GM19324 (cell line): ENCODE data around the gene EDRF1.
"Not testable (repeated sequence)": the region's sequence is repeated elsewhere in the genome, so short reads cannot be mapped to it uniquely, and the experiment has no call there.

Source experiments
- ATAC-seq: cut with Tn5 transposase; IDR thresholded peaks from one replicate; pipeline ENCODE4 v1.9.1; 2021; ENCODE audit warnings: mild to moderate bottlenecking, moderate library complexity; ENCODE audit not compliant: unreplicated experiment, low FRiP score

The EDRF1 gene

GRCh38 chr10:125707541-125708468 is 11.7 kb upstream of the EDRF1 start:
- ATAC-seq, result peak; percentile 57

DNA sequence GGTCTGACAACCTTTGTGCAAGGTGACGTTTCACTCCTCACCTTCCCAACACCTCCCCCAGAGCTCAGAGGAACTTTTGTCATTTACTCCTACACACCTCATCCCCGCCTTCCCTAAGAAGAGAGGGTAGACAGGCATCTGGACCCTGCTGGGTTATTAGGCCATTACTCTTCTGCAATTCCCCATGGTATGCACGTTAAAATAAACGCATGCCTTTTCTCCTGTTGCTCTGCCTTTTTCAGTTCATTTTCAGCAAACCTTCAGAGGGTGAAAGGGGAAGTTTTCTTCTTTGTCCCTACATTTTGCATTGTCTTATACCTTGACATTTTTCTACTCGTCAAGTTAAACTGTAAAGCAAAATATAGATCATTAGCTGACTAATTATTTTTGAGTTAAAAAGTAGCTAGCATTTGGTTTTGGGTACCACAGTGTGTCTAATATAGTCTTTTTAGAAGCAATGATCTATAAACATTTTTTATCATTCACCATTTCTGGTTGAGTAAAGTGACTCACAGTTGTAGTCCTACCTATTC is 10.5 kb upstream of the EDRF1 start:
- ATAC-seq, result no peak

DNA sequence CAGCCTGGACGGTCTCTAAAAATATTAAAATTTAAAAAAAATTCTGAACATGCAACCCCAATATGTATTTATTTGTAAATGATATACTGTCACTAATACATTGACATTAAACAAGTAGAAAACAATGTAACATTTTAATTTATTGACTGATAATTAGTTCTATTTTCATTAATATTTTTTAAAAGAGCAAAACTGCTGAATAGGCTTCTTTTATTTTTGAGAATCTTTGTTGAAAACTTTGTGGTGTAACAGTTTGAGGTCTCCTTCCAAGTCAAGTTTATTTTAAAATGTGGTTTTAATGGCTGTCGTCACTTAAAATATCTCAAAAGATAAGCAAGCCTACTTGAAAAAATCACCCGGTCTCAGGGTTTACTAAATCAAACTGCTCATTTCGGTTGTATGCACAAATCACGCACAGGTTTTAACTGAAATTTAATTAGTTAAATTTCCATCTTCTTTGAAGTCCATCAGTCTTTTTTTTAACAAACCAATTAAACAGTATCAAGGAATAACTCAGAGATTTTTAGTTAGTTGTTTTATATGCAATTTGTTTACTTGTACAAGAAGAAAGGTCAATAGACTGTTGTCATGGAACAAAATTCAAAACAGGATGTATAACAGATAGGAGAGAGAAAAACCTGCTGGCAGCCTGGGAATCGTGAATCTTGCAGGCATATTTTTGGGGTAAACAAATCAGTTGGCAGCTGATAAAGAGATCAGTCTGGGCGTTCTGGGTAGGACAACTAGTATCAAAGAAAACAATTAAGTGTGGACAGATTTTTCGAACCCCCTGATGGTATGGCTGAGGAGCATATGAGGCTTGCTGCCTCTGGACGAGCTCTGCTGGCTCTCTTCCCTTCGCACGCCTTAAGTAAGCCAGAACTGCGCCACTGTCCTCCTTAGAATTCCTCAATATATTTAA is 9.7 kb upstream of the EDRF1 start:
- ATAC-seq, result no peak

GRCh38 chr10:125711110-125711750 is 8.3 kb upstream of the EDRF1 start:
- ATAC-seq, result no peak

- not testable (repeated sequence) for ATAC-seq
These were observed 4.8 kb upstream of the EDRF1 start for GRCh38 chr10:125714728-125715127.

DNA sequence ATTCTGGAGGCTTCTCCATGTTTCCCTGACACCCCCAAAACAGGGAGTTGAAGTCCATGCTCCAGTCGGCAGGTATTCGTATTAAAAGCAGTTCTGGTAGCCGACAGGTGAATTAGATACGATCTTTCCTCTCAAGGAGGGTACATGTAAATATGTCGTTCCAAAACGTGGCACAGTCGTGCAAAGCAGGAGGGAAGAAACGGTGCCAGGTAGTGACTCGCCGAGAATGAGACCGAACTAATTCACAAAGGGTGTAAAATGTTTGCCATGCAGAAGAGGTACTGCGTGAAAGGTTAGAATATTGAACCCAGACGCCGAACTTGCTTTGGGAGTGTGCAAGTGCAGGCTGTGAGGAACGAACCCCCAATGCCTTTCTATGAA is 483 bp downstream of the EDRF1 start:
- ATAC-seq, result no peak

DNA sequence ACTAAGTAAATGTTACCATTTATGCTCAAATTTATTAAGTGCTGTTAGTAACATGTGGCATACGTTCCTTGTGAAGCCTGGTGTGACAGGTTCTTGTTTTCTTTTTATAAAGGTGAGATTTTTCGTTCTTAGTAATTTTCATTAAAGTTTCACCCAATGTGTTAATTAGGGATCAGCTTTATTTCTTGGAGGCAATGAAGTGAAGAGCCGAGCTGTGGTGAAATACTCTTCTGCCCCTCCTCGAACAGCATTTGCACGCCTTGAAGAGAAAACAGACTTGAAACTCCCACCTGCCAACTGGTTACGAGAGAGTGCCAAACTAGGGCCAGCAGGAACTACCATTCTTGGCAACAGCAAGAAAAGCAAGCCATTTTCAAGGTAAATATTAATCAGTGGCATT is 1.5 kb downstream of the EDRF1 start:
- ATAC-seq, result peak; percentile 58

GRCh38 chr10:125722811-125723210 is 3.3 kb downstream of the EDRF1 start:
- no peak for ATAC-seq

- no peak for ATAC-seq
These were observed 7.4 kb downstream of the EDRF1 start for GRCh38 chr10:125726914-125727313.

DNA sequence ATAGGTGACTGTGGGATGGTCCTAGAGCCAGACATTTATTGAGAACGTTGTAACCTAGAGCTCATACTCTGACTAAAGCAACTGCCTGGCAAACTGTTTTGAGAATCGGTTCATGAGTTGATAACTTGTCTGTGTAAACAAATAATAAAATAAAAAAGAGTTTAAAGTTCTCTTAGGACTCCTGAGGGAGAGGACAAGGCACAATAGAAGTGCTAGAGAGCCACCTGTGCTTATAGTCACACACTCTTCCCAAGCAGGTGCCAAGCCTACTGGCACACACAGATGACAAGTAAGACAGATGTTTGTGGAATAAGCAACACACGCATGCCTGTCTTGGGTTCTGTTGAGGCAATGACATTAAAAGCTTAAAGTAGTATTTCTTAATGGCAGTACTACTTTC is 7.9 kb downstream of the EDRF1 start:
- no peak for ATAC-seq

DNA sequence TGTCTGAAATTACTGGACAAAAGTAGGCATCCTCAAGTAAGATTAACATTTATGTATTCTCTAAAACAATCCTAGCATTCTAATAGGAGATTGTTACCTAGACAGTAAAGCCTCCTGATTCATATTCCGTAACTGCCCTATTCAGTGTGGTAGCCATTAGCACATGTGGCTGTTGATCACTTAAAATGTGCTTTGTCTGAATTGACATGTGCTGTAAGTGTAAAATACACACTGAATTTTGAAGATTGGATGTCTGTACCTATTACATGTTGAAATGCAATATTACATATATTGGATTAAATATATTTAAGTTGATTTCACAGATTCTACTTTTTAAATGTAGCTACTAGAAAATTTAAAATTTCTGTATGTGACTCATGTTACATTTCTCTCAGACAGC is 14.6 kb downstream of the EDRF1 start:
- ATAC-seq, result no peak

- no peak for ATAC-seq
These were observed 15.3 kb downstream of the EDRF1 start for GRCh38 chr10:125734823-125735222.

DNA sequence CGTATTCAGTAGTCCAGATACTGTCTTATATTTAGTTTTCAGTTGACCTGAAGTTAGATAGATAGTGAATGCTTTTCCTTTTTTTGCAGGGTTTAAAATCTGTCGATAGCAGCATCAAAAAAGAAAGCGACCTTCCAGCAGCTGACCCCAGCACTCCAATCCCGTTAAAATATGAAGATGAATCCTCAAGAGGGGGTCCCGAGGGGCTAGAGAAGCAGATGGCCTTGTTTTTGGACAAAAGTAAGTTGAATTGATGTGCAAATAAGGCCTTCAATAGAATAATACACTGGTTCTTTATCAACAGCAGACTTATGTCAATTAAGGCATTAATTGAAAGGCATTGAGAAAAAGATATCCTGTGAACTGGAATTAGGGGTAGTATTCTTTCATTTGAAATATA is 18.7 kb downstream of the EDRF1 start:
- no peak for ATAC-seq

DNA sequence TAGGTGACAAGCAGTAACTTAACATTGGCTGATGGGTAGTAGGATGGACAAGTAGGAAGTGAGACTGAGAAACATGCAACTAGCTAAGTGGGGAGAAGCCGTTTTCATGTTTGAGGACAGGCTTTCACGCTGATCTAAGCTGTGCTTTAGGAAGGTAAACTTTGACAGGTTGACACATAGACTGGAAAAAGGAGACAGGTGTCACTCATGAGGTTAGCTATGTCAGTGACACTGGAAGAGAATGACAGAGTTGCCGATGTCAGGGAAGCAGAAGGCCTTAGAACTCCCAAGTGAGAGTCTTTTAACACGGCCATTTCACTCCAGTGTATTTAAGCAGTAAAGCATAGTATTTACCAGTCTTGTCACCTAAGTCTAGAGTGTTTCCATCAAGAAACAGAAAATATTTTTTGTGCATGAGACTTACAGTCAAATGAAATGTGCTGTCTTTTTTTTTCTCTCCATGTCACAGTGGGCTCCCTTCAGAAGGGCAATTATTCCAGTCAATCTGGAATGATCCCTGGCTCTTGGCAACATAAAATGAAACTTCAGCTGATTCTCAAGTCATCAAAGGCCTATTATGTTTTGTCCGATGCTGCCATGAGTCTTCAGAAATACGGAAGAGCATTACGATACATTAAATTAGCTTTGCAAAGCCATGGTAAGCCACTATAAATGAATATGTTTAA is 20.6 kb downstream of the EDRF1 start:
- ATAC-seq, result no peak

DNA sequence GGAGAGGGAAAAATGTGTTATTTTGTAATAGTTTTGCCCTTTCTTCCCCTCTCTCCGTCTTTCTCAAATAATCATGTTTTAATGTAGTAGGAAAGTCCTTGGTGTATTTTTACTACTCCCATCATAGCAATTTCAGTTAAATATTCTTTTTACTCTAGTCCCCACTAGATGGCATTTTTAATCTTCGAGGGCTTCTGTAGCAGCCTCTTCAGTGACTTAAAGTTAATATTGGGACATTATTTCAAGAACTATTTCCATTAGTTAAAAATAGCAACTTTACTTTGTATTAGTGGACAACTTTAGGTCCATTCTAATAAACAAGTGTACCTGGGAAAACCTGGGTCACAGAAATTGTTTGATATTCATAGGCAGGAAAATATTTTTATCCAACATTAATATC is 23.0 kb downstream of the EDRF1 start:
- ATAC-seq, result no peak

GRCh38 chr10:125744909-125745308 is 25.4 kb downstream of the EDRF1 start:
- ATAC-seq, result no peak

GRCh38 chr10:125747417-125747816 is 27.9 kb downstream of the EDRF1 start:
- no peak for ATAC-seq

DNA sequence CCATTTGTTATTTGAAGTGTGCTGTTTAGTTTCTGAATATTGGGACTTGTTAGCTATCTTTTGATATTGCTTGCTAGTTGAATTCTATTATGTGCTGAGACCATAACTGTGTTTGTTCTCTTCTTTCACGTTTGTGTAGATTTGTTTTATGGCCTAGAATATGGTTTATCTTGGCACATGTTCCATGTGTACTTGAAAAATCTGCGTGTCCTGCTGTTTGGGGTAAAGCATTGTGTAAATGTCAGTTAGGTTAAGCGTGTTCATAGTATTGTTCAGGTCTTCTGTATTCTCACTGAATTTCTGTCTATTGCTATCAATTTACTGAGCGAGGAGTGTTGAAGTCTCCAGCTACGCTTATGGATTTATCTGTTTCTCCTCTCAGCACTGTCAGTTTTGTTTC is 36.7 kb downstream of the EDRF1 start:
- no peak for ATAC-seq

DNA sequence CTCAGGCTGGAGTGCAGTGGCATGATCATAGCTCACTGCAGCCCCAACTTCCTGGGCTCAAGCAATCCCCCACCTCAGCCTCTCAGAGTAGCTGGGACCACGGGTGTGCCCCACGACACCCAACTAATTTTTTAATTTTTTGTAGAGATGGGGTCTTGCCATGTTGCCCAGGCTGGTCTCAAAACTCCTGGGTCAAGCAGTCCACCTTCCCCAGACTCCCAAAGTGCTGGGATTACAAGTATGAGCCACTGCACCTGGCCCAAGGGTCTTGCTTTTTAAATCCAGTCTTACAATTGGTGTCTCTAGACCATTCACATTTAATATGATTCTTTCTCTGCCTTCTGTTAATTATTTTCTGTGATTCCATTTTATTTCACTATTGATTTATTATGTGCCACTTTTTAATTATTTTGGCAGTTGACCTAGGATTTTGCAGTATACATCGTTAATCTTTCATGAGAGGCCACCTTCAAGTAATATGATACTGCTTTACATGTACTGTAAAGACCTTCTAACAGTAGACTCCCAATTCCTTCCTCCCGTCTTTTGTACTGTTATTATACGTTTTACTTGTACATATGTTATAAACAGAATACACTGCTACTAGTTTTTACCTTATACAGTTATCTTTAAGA is 37.5 kb downstream of the EDRF1 start:
- no peak for ATAC-seq

GRCh38 chr10:125757742-125758141 is 38.2 kb downstream of the EDRF1 start:
- ATAC-seq, result no peak
